K562 (cell line): ENCODE results near the gene PRRC2B. TPM values are rescaled to one million over a fixed set of nuclear protein-coding genes. Genes with fewer than 3 reads are reported as not detected.

ENCODE experiments used
- ATAC-seq: fragments of 200-7000 bp; cut with Tn5 transposase; 3 replicates; pipeline ENCODE4 v1.9.1; 2020; ENCODE audit warnings: moderate library complexity
- BruUV-seq: library from RNA; stranded (reverse); fragments of 400-500 nt; replicated peaks from 2 replicates; lab custom pipeline; 2021; lab: Mats Ljungman, UMichigan
- CTCF ChIA-PET: fragments of 300-600 bp; formaldehyde crosslinking; extraction: SDS; loops from one replicate; lab custom pipeline; 2021; ENCODE audit warnings: low intra/inter-chr PET ratio; lab: Yijun Ruan, JAX
- POLR2A ChIA-PET: fragments of 300-600, 350-650 bp; sonication (Branson Sonifier 250); formaldehyde crosslinking; extraction: SDS; loops from one replicate; lab custom pipeline; 2021; ENCODE audit warnings: antibody characterized with exemption, inconsistent platforms; lab: Yijun Ruan, JAX
- DNase-seq, 4 experiments: peaks; one replicate each; pipeline versions ENCODE4 v3.0.0 to v3.0.0-alpha.2; 2011 to 2018; ENCODE audit warnings: low spot score in 3 of 4, mixed read lengths in 3 of 4; ENCODE audit errors: extremely low read depth in 1 of 4
- FAIRE-seq: peaks from 2 replicates; lab custom pipeline; 2011; peaks lifted over from hg19 to GRCh38; lab: Jason Lieb, UNC
- H2AFZ ChIP-seq: 2 replicates; pipeline ENCODE4 v1.6.0; 2011; ENCODE audit warnings: low read depth, low read length, control low read depth, inconsistent platforms
- H3K27ac ChIP-seq: fragments of 200-600 bp; 3 replicates; pipeline ENCODE4 v1.8.0; 2011; ENCODE audit warnings: low read depth, mild to moderate bottlenecking, control low read depth, inconsistent platforms, low read length, moderate library complexity, mixed read lengths; ENCODE audit errors: extremely low read depth
- H3K27me3 ChIP-seq, 2 experiments: fragments of 300-600 bp in 1 of 2; 2 replicates in 1 of 2; 3 replicates in 1 of 2; pipeline versions ENCODE4 v1.6.0 to v1.8.0; 2011; ENCODE audit warnings: inconsistent platforms in 2 of 2, low read length in 2 of 2, mild to moderate bottlenecking in 1 of 2, mixed read lengths in 1 of 2, moderate library complexity in 1 of 2; ENCODE audit not compliant: control insufficient read depth in 2 of 2, insufficient read depth in 2 of 2
- H3K36me3 ChIP-seq: fragments of 300-600 bp; 3 replicates; pipeline ENCODE4 v1.8.0; 2011; ENCODE audit warnings: mild to moderate bottlenecking, low read length, inconsistent platforms; ENCODE audit not compliant: control insufficient read depth, insufficient read depth
- H3K4me1 ChIP-seq, 2 experiments: fragments of 200-600 bp in 1 of 2; replicated peaks in 1 of 2; 2 replicates in 1 of 2; 3 replicates in 1 of 2; pipeline versions ENCODE4 v1.5.1 to v1.8.0; 2011; ENCODE audit warnings: inconsistent platforms in 2 of 2, low read length in 2 of 2, mild to moderate bottlenecking in 1 of 2, mixed read lengths in 1 of 2, moderate library complexity in 1 of 2; ENCODE audit not compliant: control insufficient read depth in 2 of 2, insufficient read depth in 2 of 2
- H3K4me2 ChIP-seq: 2 replicates; pipeline ENCODE4 v1.6.1; 2011; ENCODE audit warnings: low read length, control low read depth, inconsistent platforms, mixed read lengths; ENCODE audit not compliant: insufficient read depth
- H3K4me3 ChIP-seq: fragments of 200-600 bp; sonication (generic), shearing (Covaris generic); 2 replicates; pipeline ENCODE4 v1.5.1; 2016; ENCODE audit warnings: control low read depth, inconsistent platforms
- H3K79me2 ChIP-seq: fragments of 200-600 bp; 3 replicates; pipeline ENCODE4 v1.8.0; 2011; ENCODE audit warnings: low read length, inconsistent platforms; ENCODE audit not compliant: control insufficient read depth, insufficient read depth
- H3K9ac ChIP-seq, 2 experiments: 2 replicates each; pipeline versions ENCODE4 v1.6.0 to v1.6.1; 2011; ENCODE audit warnings: low read depth in 2 of 2, low read length in 2 of 2, control low read depth in 1 of 2, inconsistent platforms in 1 of 2, mild to moderate bottlenecking in 1 of 2, mixed read lengths in 1 of 2; ENCODE audit not compliant: insufficient read depth in 1 of 2
- H3K9me1 ChIP-seq: one replicate; pipeline ENCODE4 v1.6.0; 2011; ENCODE audit warnings: inconsistent platforms, mild to moderate bottlenecking, low read length, moderate library complexity; ENCODE audit not compliant: control insufficient read depth, insufficient read depth
- H3K9me3 ChIP-seq: replicated peaks from 2 replicates; pipeline ENCODE4 v1.5.1; 2011; ENCODE audit warnings: low read depth, low read length, inconsistent platforms; ENCODE audit not compliant: control insufficient read depth, insufficient read depth
- H4K20me1 ChIP-seq: replicated peaks from 2 replicates; pipeline ENCODE4 v1.6.1; 2011; ENCODE audit warnings: low read length, inconsistent platforms, mixed read lengths; ENCODE audit not compliant: control insufficient read depth, insufficient read depth
- ARID3B ChIP-seq: fragments of 250-450 bp; sonication (Bioruptor Pico); IDR thresholded peaks from 2 replicates; pipeline ENCODE4 v1.4.0; 2020; ENCODE audit warnings: borderline replicate concordance
- PYGO2 ChIP-seq: fragments of 450-650 bp; IDR thresholded peaks from 2 replicates; pipeline ENCODE4 v1.6.1; 2016; ENCODE audit warnings: mild to moderate bottlenecking, missing genetic modification characterization, moderate library complexity, missing compliant biosample characterization
- SETDB1 ChIP-seq: IDR thresholded peaks from one replicate; pipeline ENCODE4 v1.6.1; 2012; ENCODE audit warnings: low read length, control low read depth, inconsistent platforms
- WGBS: fragments of 100-300 bp; shearing (Covaris generic); methylation state at CpG from one replicate; pipeline ENCODE4 v1.1.6; 2016; ENCODE audit warnings: low coverage, mixed read lengths; ENCODE audit not compliant: insufficient coverage; ENCODE audit errors: missing lambda C conversion rate; 5-methylcytosine and 5-hydroxymethylcytosine counted together
- in situ Hi-C: fragments of 300-500 bp; cut with MboI; formaldehyde crosslinking; loops from 4 replicates; pipeline ENCODE4 v1.15.0; 2018; ENCODE audit warnings: inconsistent platforms, mixed read lengths
- intact Hi-C: fragments of 100-400 bp; cut with micrococcal nuclease; formaldehyde crosslinking; loops from 2 replicates; pipeline ENCODE4 v1.14.2; 2022
- polyA plus RNA-seq, 8 experiments: library from polyadenylated mRNA; depleted of rRNA in 4 of 8; stranded (reverse) in 5 of 8; unstranded in 3 of 8; fragments of >200 nt; fragmentation: Nextera tagmentation in 2 of 8; fragmentation: Illumina TruSeq in 1 of 8; extraction: Ambion mirVana in 2 of 8; extraction: Trizol in 1 of 8; gene quantifications; 2 replicates each; pipeline versions ENCODE4 v1.2.1 to v1.2.3, GENCODE V29; 2011 to 2014; ENCODE audit warnings: inconsistent platforms in 1 of 8, missing spikeins in 1 of 8
- total RNA-seq, 7 experiments: library from RNA; depleted of rRNA in 6 of 7; stranded (reverse); fragments of >200 nt in 6 of 7; fragmentation: Illumina TruSeq in 2 of 7; extraction: Trizol in 2 of 7; gene quantifications; 2 replicates each; pipeline versions ENCODE4 v1.2.1 to v1.2.3, GENCODE V29; 2011 to 2021; ENCODE audit warnings: low replicate concordance in 1 of 7

PRRC2B gene
- total and polyA plus RNA-seq, 9 of the 15 experiments (the other 6 are each of a cell fraction or from before 2014, with no cell fraction given) = 0.34 to 125 (median 30.9) TPM

- Histone ChIP-seq H3K9me3 (no peaks in the 10 kb centered on the region), H3K9ac (no peak overlapping the region), H2AFZ (no peak overlapping the region), H3K36me3 (peaks cover 79% of the 10 kb centered on the region; the same call in 2 of the 3 replicates), H3K27ac (no peak overlapping the region), H3K27me3 (no peaks in the 10 kb centered on the region), H4K20me1 (no peaks in the 10 kb centered on the region), H3K4me3 (no peak overlapping the region), H3K4me2 (no peak overlapping the region)
- no peak for ATAC-seq
- BruUV-seq = no TSS peak
- no peak for FAIRE-seq
- intact Hi-C loops = no loop called here
- in situ Hi-C loops = loop anchor here (10.0 kb wide), 1 partner anchor 227 kb away; the partner anchor contains the start of gene RAPGEF1
- POLR2A ChIA-PET = interaction anchor here (0.6 to 1.1 kb wide), 2 partner anchors 15 to 158 kb away, joined by 3 to 5 read pairs; partner anchors contain the start of gene POMT1
- WGBS = 89% methylated on average over 8 of the region's 11 CpGs
- TF ChIP-seq SETDB1 = no peak
- TF ChIP-seq ARID3B = no peak
- TF ChIP-seq PYGO2 (tag) = no peak
- TF ChIP-seq, all 486 proteins: peak for 0
- peaks cover 0 to 7% of the 10 kb centered on the region in 2 experiments; a peak in 1 of 5 replicates for H3K4me1 ChIP-seq
- no peaks in the 10 kb centered on the region for H3K79me2 ChIP-seq
- CTCF ChIA-PET = no interaction called here
- H3K9me1 ChIP-seq = no peaks in the 10 kb centered on the region
- no peak for DNase-seq
Observed at GRCh38 chr9:131517761-131518190, 123.9 kb downstream of the PRRC2B start.
